Activated naive CD4-positive, alpha-beta T cell treated with anti-CD3 and anti-CD28 coated beads, Interleukin-2, amount 50 U/mL, for 72 hours (primary cell): ENCODE results near the gene IGFBP7. TPM values are rescaled to one million over a fixed set of nuclear protein-coding genes. Genes with fewer than 3 reads are reported as not detected.
"Not testable (repeated sequence)": the region's sequence is repeated elsewhere in the genome, so short reads cannot be mapped to it uniquely, and the experiment has no call there.

Experiments used
- ATAC-seq, 2 donors: fragments of 150-1000 bp; cut with Tn5 transposase; 2 replicates each; pipeline ENCODE4 v1.10.0; 2021; ENCODE audit warnings: mild to moderate bottlenecking in 2 of 2, moderate library complexity in 2 of 2
- DNase-seq, 2 donors: peaks; one replicate each; pipeline ENCODE4 v3.0.0; 2021 to 2022; ENCODE audit warnings: low spot score in 2 of 2
- H3K27ac Mint-ChIP-seq, 2 donors: one replicate each; pipeline ENCODE4 v1.8.0; 2022; ENCODE audit warnings: mild to moderate bottlenecking in 2 of 2, mixed read lengths in 2 of 2
- H3K36me3 Mint-ChIP-seq, 2 donors: one replicate each; pipeline ENCODE4 v1.8.0; 2022; ENCODE audit warnings: mixed read lengths in 2 of 2
- H3K9me3 Mint-ChIP-seq, 2 donors: one replicate each; pipeline ENCODE4 v1.8.0; 2022; ENCODE audit warnings: mixed read lengths in 2 of 2
- total RNA-seq, 2 donors: library from RNA; stranded (reverse); gene quantifications; one replicate each; pipeline ENCODE4 v1.2.3, GENCODE V29; 2022

Gene IGFBP7
- total RNA-seq, 2 donors from 2014 or later = 0.32 TPM; not detected in 1

GRCh38 chr4:57065730-57066482 is 44.3 kb downstream of the IGFBP7 start:
- ATAC-seq (no peak), DNase-seq (no peak)
- Mint-ChIP-seq H3K9me3 (no peaks in the 10 kb centered on the region), H3K27ac (peak overlapping the region in 1 of 2 donors; percentile 41), H3K36me3 (no peaks in the 10 kb centered on the region)

- ATAC-seq = no peak
- Mint-ChIP-seq H3K36me3 (no peaks in the 10 kb centered on the region), H3K9me3 (no peaks in the 10 kb centered on the region), H3K27ac (no peak overlapping the region)
- DNase-seq = no peak
Observed at GRCh38 chr4:57064811-57065711, 45.1 kb downstream of the IGFBP7 start.

GRCh38 chr4:57064120-57064519 is 46.1 kb downstream of the IGFBP7 start:
- Mint-ChIP-seq H3K27ac (no peak overlapping the region), H3K36me3 (no peaks in the 10 kb centered on the region), H3K9me3 (no peaks in the 10 kb centered on the region)
- no peak for ATAC-seq
- no peak for DNase-seq

GRCh38 chr4:57063518-57063917 is 46.7 kb downstream of the IGFBP7 start:
- Mint-ChIP-seq H3K9me3 (no peaks in the 10 kb centered on the region), H3K27ac (no peak overlapping the region), H3K36me3 (no peaks in the 10 kb centered on the region)
- no peak for DNase-seq
- ATAC-seq = no peak

- no peak for DNase-seq
- H3K27ac Mint-ChIP-seq = no peak overlapping the region
- H3K36me3 Mint-ChIP-seq = no peaks in the 10 kb centered on the region
- no peak for ATAC-seq
- no peaks in the 10 kb centered on the region for H3K9me3 Mint-ChIP-seq
Observed at GRCh38 chr4:57061395-57061794, 48.8 kb downstream of the IGFBP7 start.

GRCh38 chr4:57060717-57061067 is 49.5 kb downstream of the IGFBP7 start:
- H3K27ac Mint-ChIP-seq, DNase-seq, H3K36me3 Mint-ChIP-seq, H3K9me3 Mint-ChIP-seq, ATAC-seq: not testable (repeated sequence)

GRCh38 chr4:57059890-57060716 is 50.1 kb downstream of the IGFBP7 start:
- no peaks in the 10 kb centered on the region for H3K36me3 Mint-ChIP-seq
- H3K27ac Mint-ChIP-seq = no peak overlapping the region
- no peaks in the 10 kb centered on the region for H3K9me3 Mint-ChIP-seq
- ATAC-seq (no peak), DNase-seq (no peak)

- ATAC-seq = no peak
Observed at GRCh38 chr4:57055886-57056285, 54.3 kb downstream of the IGFBP7 start.

GRCh38 chr4:57053508-57053907 is 56.7 kb downstream of the IGFBP7 start:
- Mint-ChIP-seq H3K36me3 (no peaks in the 10 kb centered on the region), H3K27ac (no peak overlapping the region), H3K9me3 (no peaks in the 10 kb centered on the region)
- ATAC-seq (no peak), DNase-seq (no peak)

More at GRCh38 chr4:57055886-57056285, 54.3 kb downstream of the IGFBP7 start:
- Mint-ChIP-seq H3K9me3 (no peaks in the 10 kb centered on the region), H3K36me3 (no peaks in the 10 kb centered on the region), H3K27ac (no peak overlapping the region)
- no peak for DNase-seq

- DNase-seq (no peak), ATAC-seq (no peak)
- Mint-ChIP-seq H3K9me3 (peaks cover 5 to 6% of the 10 kb centered on the region in 2 donors), H3K27ac (no peak overlapping the region), H3K36me3 (peaks cover 0 to 6% of the 10 kb centered on the region in 2 donors)
Observed at GRCh38 chr4:57051524-57051923, 58.7 kb downstream of the IGFBP7 start.

GRCh38 chr4:57051095-57051494 is 59.1 kb downstream of the IGFBP7 start:
- Mint-ChIP-seq H3K36me3 (peaks cover 0 to 6% of the 10 kb centered on the region in 2 donors), H3K9me3 (peaks cover 5 to 6% of the 10 kb centered on the region in 2 donors), H3K27ac (no peak overlapping the region)
- DNase-seq (no peak), ATAC-seq (no peak)

GRCh38 chr4:57048590-57049304 is 61.4 kb downstream of the IGFBP7 start:
- no peak for DNase-seq
- ATAC-seq = no peak
- H3K9me3 Mint-ChIP-seq = peaks cover 5 to 6% of the 10 kb centered on the region in 2 donors

GRCh38 chr4:57047046-57047445 is 63.1 kb downstream of the IGFBP7 start:
- not testable (repeated sequence) for H3K27ac Mint-ChIP-seq, ATAC-seq, H3K36me3 Mint-ChIP-seq, H3K9me3 Mint-ChIP-seq, DNase-seq

More at GRCh38 chr4:57048590-57049304, 61.4 kb downstream of the IGFBP7 start:
- H3K36me3 Mint-ChIP-seq = peaks cover 0 to 6% of the 10 kb centered on the region in 2 donors
- no peak overlapping the region for H3K27ac Mint-ChIP-seq

- Mint-ChIP-seq H3K9me3 (peaks cover 5 to 6% of the 10 kb centered on the region in 2 donors), H3K27ac (no peak overlapping the region), H3K36me3 (peaks cover 0 to 6% of the 10 kb centered on the region in 2 donors)
- DNase-seq = no peak
- no peak for ATAC-seq
Observed at GRCh38 chr4:57044996-57045395, 65.2 kb downstream of the IGFBP7 start.

GRCh38 chr4:57044279-57044678 is 65.9 kb downstream of the IGFBP7 start:
- H3K36me3 Mint-ChIP-seq = peaks cover 0 to 6% of the 10 kb centered on the region in 2 donors

More at GRCh38 chr4:57044279-57044678, 65.9 kb downstream of the IGFBP7 start:
- no peak for ATAC-seq
- Mint-ChIP-seq H3K9me3 (peaks cover 5 to 6% of the 10 kb centered on the region in 2 donors), H3K27ac (no peak overlapping the region)
- DNase-seq = no peak
